HG02798 (cell line): Measurements from ENCODE around the gene RGS16.

Source experiments
- ATAC-seq: cut with Tn5 transposase; IDR thresholded peaks from one replicate; pipeline ENCODE4 v1.9.1; 2021; ENCODE audit warnings: mild to moderate bottlenecking; ENCODE audit not compliant: unreplicated experiment, poor library complexity

The RGS16 gene

DNA sequence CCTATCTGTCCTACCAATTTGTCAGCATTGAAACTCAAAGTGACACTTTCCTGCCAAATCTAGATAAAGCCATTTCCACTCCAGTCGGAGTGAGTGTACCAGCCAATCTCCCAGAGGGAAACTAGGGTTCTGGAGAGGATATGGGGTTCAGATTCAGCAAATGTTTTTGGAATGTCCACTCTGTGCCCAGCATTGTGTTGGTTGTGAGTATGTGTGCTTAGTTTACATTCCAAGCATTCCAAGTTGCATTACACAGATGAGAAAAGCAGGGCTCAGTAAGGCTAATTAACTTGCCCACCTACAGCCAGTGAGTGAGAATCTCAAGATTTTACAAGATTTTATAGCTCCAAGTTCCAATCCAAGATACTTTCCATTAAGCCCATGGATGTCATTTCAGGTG lies 26.4 kb upstream of the RGS16 start:
- ATAC-seq = no peak

DNA sequence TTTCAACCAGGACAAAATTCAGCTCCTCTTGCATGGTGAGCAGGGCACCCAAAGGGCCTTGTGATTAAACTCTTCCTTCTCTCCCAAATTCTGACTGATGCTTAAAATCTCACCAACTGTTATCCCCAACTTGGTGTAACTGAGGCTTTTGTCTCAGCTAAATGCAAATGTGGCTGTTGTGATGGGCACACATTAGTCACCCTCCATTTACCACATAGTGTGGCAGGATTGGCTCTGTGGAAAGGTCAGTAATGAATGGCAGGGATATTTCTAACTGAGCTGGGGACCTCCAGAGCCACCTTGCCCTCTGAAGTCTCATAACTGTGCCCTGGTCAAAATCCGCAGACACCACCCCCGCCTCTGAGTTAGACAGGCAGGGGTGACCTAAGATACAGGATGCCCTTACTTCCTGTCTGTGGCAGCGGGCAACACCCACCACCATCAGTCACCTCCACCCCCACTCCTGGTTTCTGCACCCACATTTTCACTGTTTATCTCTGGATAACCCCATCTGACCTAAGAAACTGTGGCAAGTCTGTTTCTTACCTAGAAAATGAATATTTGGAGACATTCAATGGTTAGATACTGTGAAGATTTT lies 25.4 kb upstream of the RGS16 start:
- ATAC-seq = peak; percentile 64

DNA sequence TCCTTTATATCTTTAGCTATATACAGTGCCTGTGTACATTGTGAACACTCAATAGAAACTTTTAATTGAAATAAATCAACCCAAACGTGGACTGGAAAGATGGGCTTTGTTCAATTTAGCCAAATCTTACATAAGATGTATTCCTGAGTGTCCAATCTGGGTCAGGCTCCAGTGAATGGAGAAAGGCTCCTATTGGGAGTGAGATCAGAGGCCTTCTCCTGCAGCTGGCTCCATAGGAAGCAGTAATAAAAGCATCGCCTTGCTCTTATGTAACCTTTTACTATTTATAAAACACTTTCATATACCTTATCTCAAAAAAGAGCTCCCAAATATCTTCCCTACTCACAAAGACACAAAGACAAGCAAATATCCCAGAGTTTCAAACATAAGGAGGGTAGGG lies 24.9 kb upstream of the RGS16 start:
- ATAC-seq = no peak

DNA sequence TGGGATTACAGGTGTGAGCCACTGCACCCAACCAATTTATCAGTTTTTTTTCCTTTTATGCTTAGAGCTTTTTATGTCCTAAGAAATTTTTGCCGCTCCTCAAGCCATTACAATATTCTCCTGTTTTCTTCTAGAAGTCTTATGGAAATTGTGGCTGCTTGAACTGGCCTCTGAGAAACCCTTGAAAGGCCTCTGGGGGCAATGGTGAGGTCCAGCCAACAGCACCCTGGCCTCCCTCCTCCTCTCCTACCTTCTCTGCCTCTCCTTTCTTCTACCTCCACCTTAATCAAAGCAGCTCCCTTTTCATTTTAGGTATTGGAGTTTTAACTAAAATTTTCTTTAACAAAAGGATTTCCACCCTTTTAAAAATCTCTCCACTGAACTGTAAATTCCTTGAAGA lies 24.5 kb upstream of the RGS16 start:
- no peak for ATAC-seq

DNA sequence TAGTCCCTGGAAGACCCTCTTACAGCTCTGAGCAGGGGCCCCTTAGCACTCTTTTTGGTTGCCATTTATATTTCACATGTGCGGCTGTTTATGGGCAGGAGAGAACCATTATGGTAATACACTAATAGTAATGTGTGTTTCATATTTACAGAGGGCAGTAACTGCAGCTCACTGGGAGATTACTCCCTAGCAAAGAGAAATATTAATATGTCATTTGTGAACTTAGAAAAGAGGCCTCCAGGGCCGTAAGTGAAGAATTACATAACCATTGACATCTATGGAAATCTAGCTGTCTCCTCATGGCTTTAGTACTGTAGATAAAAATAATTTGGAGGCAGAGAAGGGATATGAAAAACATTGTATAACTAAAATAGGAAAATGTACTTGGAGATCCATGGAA lies 23.4 kb upstream of the RGS16 start:
- ATAC-seq = no peak

DNA sequence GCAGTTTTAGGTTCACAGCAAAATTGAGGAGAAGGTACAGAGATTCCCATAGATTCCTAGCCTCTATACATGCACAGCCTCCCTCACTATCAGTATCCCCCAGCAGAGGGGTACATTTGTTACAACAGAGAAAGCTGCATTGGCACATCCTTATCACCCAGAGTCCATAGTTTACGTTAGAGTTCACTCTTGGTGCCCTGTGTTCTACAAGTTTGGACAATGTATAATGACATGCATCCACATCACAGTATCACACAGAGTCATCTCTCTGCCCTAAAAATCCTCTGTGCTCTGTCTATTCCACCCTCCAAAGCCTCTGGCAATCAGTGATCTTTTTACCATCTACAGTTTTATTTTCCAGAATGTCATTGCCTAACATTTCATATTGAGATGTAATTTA lies 22.3 kb upstream of the RGS16 start:
- ATAC-seq = no peak

DNA sequence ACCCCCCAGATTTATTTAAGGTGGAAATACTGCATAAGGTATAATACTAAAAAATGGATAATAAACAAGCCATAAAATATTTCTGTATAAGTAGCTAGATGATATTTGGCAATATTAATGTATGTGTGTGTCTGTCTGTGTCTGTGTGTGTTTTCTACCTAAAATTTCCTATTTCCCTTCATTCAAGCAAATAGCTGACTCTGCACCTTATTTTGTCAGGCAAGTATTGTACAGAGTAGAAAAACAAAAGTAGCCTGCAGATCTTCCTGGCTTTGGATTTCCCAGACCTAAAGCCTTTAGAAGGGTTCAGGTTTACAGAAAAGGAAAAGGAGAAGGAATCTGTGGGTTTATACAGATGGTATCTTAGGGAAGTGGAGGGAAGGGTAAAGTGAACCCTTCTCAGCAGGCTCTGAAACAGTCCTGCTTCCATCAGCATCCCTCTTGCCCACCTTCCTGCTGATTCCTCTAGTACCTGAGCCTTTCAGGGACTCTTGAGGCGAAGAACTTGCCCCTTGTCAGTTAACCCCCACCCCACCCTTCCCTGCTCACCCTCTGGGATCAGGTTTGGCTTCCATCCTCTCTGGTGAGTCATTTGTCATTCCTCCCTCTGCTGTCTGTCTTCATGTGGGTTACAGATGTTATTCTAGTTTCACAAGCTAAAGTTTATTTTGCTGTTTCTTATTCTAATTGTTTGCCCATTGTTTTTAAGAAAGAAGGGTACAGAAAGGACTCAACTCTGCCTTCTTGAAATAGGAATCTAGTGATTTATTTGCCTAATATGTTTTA lies 21.7 kb upstream of the RGS16 start:
- peak; percentile 39 for ATAC-seq

DNA sequence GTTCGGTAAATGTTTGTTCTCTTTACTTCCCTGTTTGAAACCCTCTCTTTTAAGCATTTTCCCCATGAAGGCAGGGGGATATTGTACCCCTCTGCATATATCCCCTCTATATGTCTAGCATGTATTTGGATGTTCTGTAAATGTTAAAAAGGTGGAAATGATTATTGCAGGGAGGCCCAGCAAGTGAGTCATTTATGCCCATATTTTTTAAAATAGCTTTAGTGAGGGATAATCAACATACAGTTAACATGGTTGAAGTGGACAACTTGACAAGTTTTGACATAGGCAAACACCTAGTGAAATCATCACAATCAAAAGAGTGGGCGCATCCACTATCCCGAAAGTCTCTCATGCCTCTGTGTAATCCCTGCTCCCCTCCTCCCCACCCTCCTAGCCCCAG lies 20.8 kb upstream of the RGS16 start:
- ATAC-seq = no peak

DNA sequence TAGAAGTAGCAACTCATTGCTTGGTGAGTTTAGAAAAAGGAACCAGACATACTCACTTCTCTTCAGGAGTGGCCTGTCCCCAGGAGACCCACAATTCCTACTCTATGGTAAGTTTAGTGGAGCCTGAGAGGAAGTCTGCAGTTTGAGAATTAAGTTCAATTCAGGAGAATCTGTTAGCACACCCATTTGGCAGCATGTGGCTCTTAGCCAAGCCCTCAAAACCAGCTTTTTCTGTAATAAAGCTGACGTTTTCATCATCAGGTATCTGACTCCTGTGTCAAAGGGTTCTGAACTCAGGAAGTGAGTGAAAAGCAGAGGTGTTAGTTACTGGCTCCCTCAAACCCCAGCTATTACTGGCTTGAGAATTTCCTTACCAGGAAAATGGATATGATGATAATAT lies 20.4 kb upstream of the RGS16 start:
- no peak for ATAC-seq

DNA sequence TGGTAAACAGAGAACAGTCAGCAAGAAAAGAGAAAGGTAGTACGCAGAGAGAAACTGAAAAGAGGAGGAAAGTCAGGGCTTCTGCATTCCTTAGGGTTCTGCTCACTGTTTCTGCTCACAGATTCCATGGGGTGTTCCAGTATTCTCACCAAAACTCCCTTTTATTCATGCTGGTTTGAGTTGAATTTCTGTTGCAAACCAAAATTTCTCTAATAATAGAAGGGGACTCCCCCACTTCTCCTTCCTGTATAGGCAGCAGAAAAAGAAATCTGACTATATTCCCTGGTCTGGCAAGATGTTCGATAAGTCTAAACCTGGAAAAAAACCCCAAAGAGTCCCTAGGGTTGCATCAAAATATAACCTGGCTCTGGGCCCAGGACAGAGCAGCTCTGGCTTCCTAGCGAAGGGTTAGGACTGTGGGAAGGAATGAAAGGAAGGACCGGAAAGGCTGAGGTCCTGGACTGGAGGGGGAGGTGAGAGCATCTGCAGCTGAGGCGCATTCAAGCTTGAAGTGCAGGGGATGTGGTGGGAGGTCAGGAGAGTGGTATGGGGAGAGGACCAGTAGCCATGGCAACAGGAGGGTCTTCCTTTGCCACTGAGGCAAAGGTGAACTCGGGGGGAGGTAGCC lies 18.8 kb upstream of the RGS16 start:
- peak; percentile 58 for ATAC-seq

DNA sequence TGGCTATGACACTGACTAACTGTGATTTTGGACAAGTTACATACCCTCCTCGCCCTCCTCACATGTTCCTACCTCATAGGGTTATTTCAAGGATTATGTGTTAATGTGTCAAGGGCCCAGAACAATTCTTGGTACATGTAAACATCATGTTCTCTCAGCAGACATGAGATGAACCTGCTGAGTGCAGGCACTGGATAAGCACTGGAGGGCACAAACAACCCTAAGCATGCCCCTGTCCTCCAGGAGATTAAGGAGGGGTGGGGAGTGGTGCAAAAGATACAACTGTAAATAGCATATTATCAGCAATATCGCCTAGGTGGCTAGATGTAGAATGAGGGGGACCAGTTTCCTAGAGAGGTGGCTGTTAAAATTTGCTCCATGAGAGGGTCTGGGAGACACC lies 17.7 kb upstream of the RGS16 start:
- no peak for ATAC-seq

DNA sequence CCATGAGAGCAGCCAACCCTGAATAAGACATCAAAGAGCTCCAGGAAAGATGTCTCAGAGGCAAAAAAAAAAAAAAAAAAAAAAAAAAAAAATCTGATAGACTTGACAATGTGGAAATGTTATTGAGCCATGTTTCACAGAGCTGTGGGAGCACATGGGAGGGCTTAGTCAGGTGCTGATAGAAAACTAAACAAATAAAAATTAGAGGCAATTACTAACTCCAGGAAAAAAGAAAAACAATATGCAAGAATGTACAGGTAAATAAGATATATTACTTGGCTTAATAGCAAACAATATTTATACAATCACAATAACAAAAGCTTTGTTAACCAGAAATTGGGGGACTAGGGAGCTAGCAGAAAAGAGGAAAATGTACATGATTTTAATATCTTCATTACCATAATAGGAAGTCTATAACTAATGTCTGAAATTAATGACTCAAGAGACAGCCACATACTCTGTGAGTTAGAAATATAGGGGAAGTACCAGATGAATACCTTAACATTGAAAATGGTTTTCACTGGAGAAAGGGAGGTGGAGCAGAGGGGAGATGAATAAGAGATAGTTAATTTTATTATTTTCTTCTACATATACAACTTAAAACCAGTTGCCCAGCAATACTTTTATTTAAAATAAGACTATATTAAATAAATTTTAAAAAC lies 16.9 kb upstream of the RGS16 start:
- ATAC-seq = no peak

DNA sequence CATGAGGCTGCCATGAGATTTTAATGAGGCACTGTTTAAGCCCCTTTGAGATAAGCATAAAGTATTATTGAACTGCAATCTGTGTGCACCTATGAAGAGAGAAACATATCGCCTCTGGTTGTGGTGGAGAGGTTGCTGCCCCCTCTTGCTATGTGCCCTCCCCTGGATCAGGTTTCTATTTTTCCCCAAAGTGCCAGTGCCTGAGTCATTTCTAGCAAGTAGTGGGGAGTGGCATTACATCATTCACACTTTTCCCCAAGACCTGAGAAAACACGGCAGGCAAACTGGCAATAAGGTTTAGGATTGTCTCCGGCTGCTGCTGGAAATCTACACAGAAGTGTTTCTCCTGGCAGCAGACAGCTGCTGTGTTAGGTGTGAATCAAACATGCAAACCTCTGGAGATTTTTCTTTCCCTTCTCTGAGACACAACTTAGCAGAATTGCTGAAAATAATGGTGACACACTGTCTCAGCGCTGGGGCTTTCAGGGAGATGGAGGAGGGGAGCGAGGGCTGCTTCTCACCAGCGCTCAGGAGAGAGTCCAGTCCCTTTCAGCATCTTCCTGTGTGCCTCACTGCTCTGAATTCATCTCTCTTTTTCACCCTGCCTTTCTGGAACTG lies 13.7 kb upstream of the RGS16 start:
- ATAC-seq = no peak

DNA sequence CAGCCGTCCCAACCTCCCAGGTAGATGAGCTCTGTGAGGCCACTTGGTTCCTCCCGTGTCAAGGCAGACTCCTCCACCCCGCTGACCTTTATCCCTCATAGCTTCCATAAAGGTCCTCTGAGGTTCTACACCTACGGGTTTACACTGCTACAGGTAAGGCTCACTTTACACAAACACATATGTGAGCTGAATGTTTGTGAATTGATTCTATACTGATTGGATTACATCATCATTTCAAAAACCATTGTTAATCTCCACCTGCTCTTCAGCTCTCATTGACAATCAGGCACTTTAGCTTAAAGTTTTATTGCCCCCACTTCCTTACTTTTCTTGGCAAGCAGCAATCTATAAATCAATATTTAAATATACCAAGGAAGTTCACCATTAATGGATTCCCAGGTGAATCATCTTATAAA lies 12.8 kb upstream of the RGS16 start:
- no peak for ATAC-seq

DNA sequence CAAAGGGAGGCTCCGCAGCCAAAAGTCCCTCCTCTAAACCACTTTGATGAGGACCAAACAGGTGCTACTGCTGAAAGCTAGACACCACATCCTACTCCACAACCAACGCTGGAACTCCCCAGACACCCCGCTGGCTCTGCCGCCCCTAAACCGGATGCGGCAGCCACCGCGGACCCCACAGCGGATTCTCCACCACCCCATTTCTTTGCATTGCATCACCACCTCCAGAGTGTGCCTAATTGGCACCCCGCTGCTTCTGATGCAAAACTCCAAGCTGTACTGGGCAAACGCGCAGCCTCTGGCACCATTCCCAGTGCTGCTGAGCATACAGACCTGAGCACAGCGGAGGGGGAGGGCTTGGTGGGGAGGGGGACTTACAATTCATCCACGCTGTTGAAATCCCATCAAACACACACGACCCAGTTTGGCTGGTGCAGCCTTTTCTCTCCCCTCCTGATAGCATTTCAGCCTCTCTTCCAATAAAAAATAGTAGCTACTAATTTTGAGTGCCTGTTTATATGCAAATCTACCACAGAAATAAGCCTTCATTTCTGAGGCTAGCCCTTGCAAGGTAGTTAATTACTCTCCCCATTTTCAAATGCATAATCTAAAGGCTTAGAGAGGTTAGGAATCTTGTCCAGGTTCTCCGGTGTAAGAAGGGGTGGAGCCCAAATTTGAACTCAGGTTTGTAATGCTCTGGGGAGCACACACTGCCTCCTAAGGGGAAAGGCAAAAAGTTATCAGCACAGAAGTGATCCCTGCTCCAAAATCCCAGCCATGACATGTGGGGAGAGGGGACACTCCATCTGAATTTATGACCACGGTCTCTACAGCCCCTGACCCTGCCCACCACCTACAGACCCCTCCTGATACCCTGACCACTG lies 12.2 kb upstream of the RGS16 start:
- ATAC-seq = peak; percentile 70

DNA sequence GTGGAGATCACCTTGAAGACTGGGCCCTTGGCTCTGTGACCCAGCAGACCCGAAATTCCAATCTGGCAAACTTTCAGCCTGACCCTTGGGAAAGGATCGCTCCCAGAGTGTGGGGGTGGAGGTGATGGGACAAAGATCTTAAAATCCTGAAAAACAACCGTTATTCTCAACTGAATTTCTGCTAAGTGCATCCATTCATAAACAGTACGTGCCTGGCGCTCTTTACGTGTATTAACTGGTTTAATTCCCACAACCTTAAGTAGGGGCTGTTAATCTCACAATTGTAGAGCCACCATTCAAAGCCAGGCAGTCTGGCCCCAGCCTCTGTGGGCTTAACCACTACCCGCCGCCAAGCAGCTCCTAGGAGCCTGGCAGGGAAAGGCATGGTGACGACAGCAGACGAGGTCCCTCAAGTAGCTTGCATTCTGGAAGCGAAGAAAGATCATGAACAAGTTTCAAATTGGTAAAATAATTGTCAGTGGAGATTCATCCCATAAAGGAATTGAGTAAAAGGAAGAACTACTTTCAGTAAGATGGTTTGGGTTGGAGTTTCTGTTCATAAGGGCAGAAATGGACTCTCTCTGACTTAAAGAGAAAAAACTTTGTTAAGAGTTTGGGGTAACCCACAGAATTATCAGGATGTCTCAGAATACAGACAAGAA lies 11.4 kb upstream of the RGS16 start:
- ATAC-seq = peak; percentile 24

DNA sequence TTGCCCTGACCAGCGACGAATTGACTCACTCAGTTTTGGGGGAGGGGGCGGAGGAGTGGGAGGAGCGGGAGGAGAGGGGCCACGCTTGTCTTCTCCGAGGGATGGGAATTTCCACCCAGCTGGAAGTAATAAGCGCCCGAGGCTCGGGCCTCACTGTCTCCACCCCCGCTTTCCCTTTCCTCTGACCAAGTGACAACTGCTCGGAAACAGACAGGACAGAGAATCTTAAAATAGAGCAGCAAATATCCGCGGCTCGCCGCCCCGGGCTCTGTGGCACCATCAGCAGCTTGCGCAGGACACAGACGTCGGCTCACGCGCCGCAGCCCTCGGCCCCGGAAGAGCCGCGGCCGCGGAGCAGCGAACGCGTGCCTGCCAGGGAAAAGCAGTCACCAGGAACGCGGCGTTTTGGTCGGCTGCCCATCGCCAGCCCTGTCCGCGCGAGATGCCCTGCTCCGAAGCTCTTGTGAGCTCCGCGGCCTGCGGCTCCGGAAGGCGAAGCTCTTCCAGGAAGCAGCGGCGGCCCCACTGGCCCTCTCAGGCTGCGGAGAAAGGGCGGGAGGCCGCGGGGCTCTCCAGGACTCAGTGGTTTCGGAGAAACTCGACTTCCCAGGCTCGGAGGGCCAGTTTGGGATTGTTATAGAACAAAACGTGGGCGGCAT lies 10.7 kb upstream of the RGS16 start:
- ATAC-seq = peak; percentile 40

DNA sequence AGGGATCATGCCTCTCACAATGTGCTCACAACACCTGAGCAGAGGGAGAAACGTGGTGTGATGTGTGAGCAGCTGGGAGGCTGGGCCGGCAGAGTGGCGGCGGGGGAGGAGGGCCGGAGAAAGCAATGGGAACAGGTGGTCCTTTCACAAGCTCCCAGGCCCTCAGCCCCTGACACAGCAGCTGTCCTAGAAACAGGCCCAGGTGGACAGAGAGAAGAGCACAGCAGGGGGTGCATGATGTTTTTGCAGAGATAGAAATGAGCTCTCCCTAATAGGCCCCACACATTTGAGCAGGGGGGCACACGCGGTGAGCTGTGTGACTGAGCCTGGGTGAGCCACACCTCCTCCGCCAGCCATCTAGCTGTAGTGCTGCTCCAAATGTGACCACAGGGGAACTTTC lies 7.6 kb upstream of the RGS16 start:
- no peak for ATAC-seq

DNA sequence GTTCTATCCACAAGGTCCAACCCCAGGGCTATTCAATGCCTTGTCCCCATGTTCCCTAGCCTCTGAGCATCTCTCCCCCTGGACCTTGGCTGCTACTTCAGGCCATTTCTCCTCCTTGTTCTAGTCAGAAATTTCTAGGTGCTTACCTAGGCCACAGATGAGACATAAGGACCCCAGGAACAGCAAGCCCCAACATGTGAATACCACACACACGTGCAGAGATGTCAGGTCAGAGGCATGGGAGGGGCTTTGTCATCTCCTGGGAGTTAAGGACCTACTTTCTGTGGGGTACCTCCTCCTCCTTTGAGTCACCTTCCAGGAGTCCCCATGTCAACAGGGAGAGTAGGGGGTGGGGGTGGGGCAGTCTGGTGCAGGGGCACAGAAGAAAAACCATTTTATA lies 7.1 kb upstream of the RGS16 start:
- no peak for ATAC-seq
